Mesenchymal stem cell (in vitro differentiated cells and primary cell): ENCODE results near the gene SGIP1.

Source experiments
- DNase-seq: peaks from one replicate; pipeline ENCODE4 v3.0.0-alpha.2; 2013
- H2AFZ ChIP-seq: one replicate; pipeline ENCODE4 v1.6.1; 2013; ENCODE audit warnings: low read depth, mild to moderate bottlenecking, control low read depth, inconsistent platforms, low read length, moderate library complexity
- H2AK5ac ChIP-seq: 2 replicates; pipeline ENCODE4 v1.6.1; 2013; ENCODE audit warnings: low read length, moderate library complexity, mild to moderate bottlenecking, inconsistent platforms; ENCODE audit not compliant: severe bottlenecking
- H2BK120ac ChIP-seq: one replicate; pipeline ENCODE4 v1.6.1; 2013; ENCODE audit warnings: low read depth, mild to moderate bottlenecking, inconsistent platforms, low read length, moderate library complexity
- H2BK12ac ChIP-seq, 2 experiments: one replicate each; pipeline ENCODE4 v1.6.1; 2013; ENCODE audit warnings: inconsistent platforms in 2 of 2, low read length in 2 of 2, mild to moderate bottlenecking in 2 of 2, moderate library complexity in 2 of 2, control low read depth in 1 of 2
- H2BK15ac ChIP-seq: one replicate; pipeline ENCODE4 v1.6.1; 2013; ENCODE audit warnings: mild to moderate bottlenecking, low read depth, inconsistent platforms; ENCODE audit not compliant: poor library complexity, severe bottlenecking
- H2BK5ac ChIP-seq: 2 replicates; pipeline ENCODE4 v1.6.1; 2013; ENCODE audit warnings: low read depth, mild to moderate bottlenecking, low read length, control low read depth, inconsistent platforms; ENCODE audit not compliant: poor library complexity, severe bottlenecking
- H3K14ac ChIP-seq, 2 experiments: one replicate each; pipeline ENCODE4 v1.6.1; 2013; ENCODE audit warnings: inconsistent platforms in 2 of 2, low read length in 2 of 2, control low read depth in 1 of 2, mild to moderate bottlenecking in 1 of 2, moderate library complexity in 1 of 2
- H3K18ac ChIP-seq, 2 experiments: one replicate each; pipeline ENCODE4 v1.6.1; 2013; ENCODE audit warnings: inconsistent platforms in 2 of 2, low read length in 2 of 2, control low read depth in 1 of 2, low read depth in 1 of 2, mild to moderate bottlenecking in 1 of 2
- H3K23ac ChIP-seq, 2 experiments: one replicate each; pipeline ENCODE4 v1.6.1; 2013; ENCODE audit warnings: inconsistent platforms in 2 of 2, low read length in 2 of 2, mild to moderate bottlenecking in 2 of 2, moderate library complexity in 2 of 2, control low read depth in 1 of 2
- H3K27ac ChIP-seq: 2 replicates; pipeline ENCODE4 v1.5.1; 2013; ENCODE audit warnings: mild to moderate bottlenecking, moderate library complexity, low read length, control low read depth, inconsistent platforms; ENCODE audit not compliant: poor library complexity, severe bottlenecking
- H3K27me3 ChIP-seq, 2 experiments: 2 replicates each; pipeline versions ENCODE4 v1.6.1 to v1.7.0; 2013; ENCODE audit warnings: low read length in 2 of 2, mild to moderate bottlenecking in 2 of 2, moderate library complexity in 2 of 2, control low read depth in 1 of 2, inconsistent platforms in 1 of 2; ENCODE audit not compliant: control insufficient read depth in 1 of 2, insufficient read depth in 1 of 2
- H3K36me3 ChIP-seq, 2 experiments: 2 replicates each; pipeline versions ENCODE4 v1.6.1 to v1.7.0; 2013; ENCODE audit warnings: low read length in 2 of 2, control low read depth in 1 of 2, inconsistent platforms in 1 of 2, low read depth in 1 of 2, mild to moderate bottlenecking in 1 of 2; ENCODE audit not compliant: insufficient read depth in 2 of 2, control insufficient read depth in 1 of 2
- H3K4ac ChIP-seq, 2 experiments: one replicate each; pipeline ENCODE4 v1.6.1; 2013; ENCODE audit warnings: inconsistent platforms in 2 of 2, low read length in 2 of 2, mild to moderate bottlenecking in 2 of 2, moderate library complexity in 2 of 2, control low read depth in 1 of 2, low read depth in 1 of 2
- H3K4me1 ChIP-seq: 2 replicates; pipeline ENCODE4 v1.6.1; 2013; ENCODE audit warnings: low read depth, low read length, control low read depth; ENCODE audit not compliant: control insufficient read depth, insufficient read depth
- H3K4me2 ChIP-seq: 2 replicates; pipeline ENCODE4 v1.6.1; 2013; ENCODE audit warnings: low read length, mild to moderate bottlenecking, inconsistent platforms; ENCODE audit not compliant: poor library complexity, severe bottlenecking
- H3K4me3 ChIP-seq, 2 experiments: 2 replicates each; pipeline versions ENCODE4 v1.5.1 to v1.7.0; 2013; ENCODE audit warnings: low read length in 2 of 2, mild to moderate bottlenecking in 2 of 2, control low read depth in 1 of 2, low read depth in 1 of 2; ENCODE audit not compliant: insufficient read depth in 1 of 2
- H3K79me1 ChIP-seq: replicated peaks from 2 replicates; pipeline ENCODE4 v1.6.1; 2013; ENCODE audit warnings: mild to moderate bottlenecking, control low read depth, low read length, inconsistent platforms; ENCODE audit not compliant: poor library complexity, severe bottlenecking
- H3K9ac ChIP-seq: 2 replicates; pipeline ENCODE4 v1.7.0; 2013; ENCODE audit warnings: mild to moderate bottlenecking, low read length, moderate library complexity
- H3K9me3 ChIP-seq: 2 replicates; pipeline ENCODE4 v1.7.0; 2013; ENCODE audit warnings: mild to moderate bottlenecking, low read length; ENCODE audit not compliant: control insufficient read depth
- H4K8ac ChIP-seq: one replicate; pipeline ENCODE4 v1.6.1; 2013; ENCODE audit warnings: inconsistent platforms, mild to moderate bottlenecking, low read length, moderate library complexity
- H4K91ac ChIP-seq: one replicate; pipeline ENCODE4 v1.6.1; 2013; ENCODE audit warnings: mild to moderate bottlenecking, low read length, inconsistent platforms
- WGBS: methylation state at CpG from one replicate; pipeline ENCODE4 v1.1.7; 2013; ENCODE audit warnings: mixed read lengths; 5-methylcytosine and 5-hydroxymethylcytosine counted together

Gene SGIP1

GRCh38 chr1:66687358-66687757, 153.4 kb downstream of the SGIP1 start:
- Histone ChIP-seq H3K4me2 (no peak overlapping the region), H3K4me3 (no peak overlapping the region), H2BK5ac (no peak overlapping the region), H3K4ac (no peak overlapping the region), H2AFZ (no peak overlapping the region), H4K91ac (no peak overlapping the region), H2BK15ac (no peak overlapping the region), H4K8ac (no peak overlapping the region), H3K36me3 (peaks cover 12 to 38% of the 10 kb centered on the region in 2 experiments), H3K79me1 (no peaks in the 10 kb centered on the region), H3K9me3 (no peaks in the 10 kb centered on the region), H3K27me3 (no peaks in the 10 kb centered on the region), H3K9ac (no peak overlapping the region), H3K18ac (no peak overlapping the region), H3K14ac (no peak overlapping the region), H2AK5ac (no peak overlapping the region), H3K27ac (no peak overlapping the region), H2BK120ac (no peak overlapping the region), H2BK12ac (no peak overlapping the region), H3K23ac (no peak overlapping the region), H3K4me1 (no peaks in the 10 kb centered on the region)
- DNase-seq, result no peak
- 100% methylated on average over 1 of the region's 2 CpGs for WGBS

- no peak overlapping the region for H3K4me3 ChIP-seq
Observed at GRCh38 chr1:66690666-66691381, 156.9 kb downstream of the SGIP1 start.

GRCh38 chr1:66692681-66693080, 158.7 kb downstream of the SGIP1 start:
- H2AK5ac ChIP-seq, result no peak overlapping the region
- H4K8ac ChIP-seq, result no peak overlapping the region
- no peak overlapping the region for H3K14ac ChIP-seq
- no peak overlapping the region for H4K91ac ChIP-seq
- no peak overlapping the region for H2BK15ac ChIP-seq
- H3K4me3 ChIP-seq, result no peak overlapping the region
- H2AFZ ChIP-seq, result no peak overlapping the region
- no peak for DNase-seq
- H3K4me1 ChIP-seq, result no peaks in the 10 kb centered on the region
- peaks cover 7 to 44% of the 10 kb centered on the region in 2 experiments for H3K36me3 ChIP-seq
- no peak overlapping the region for H3K23ac ChIP-seq
- no peak overlapping the region for H2BK12ac ChIP-seq
- H3K27me3 ChIP-seq, result no peaks in the 10 kb centered on the region
- no peak overlapping the region for H3K4me2 ChIP-seq
- H3K18ac ChIP-seq, result no peak overlapping the region
- no peaks in the 10 kb centered on the region for H3K9me3 ChIP-seq
- no peaks in the 10 kb centered on the region for H3K79me1 ChIP-seq
- no peak overlapping the region for H3K9ac ChIP-seq
- 100% methylated on average over 1 of the region's 3 CpGs for WGBS
- H3K4ac ChIP-seq, result no peak overlapping the region
- no peak overlapping the region for H2BK5ac ChIP-seq
- H3K27ac ChIP-seq, result no peak overlapping the region
- no peak overlapping the region for H2BK120ac ChIP-seq

More at GRCh38 chr1:66690666-66691381, 156.9 kb downstream of the SGIP1 start:
- H3K9ac ChIP-seq, result no peak overlapping the region
- peak; percentile 34 for DNase-seq
- no peak overlapping the region for H3K4ac ChIP-seq
- no peak overlapping the region for H4K8ac ChIP-seq
- H2AK5ac ChIP-seq, result no peak overlapping the region
- no peak overlapping the region for H3K27ac ChIP-seq
- H3K14ac ChIP-seq, result no peak overlapping the region
- H2BK12ac ChIP-seq, result no peak overlapping the region
- H3K4me2 ChIP-seq, result no peak overlapping the region
- WGBS, result 79% methylated on average over 7 of the region's 7 CpGs
- H2AFZ ChIP-seq, result no peak overlapping the region
- peaks cover 7 to 44% of the 10 kb centered on the region in 2 experiments for H3K36me3 ChIP-seq
- H4K91ac ChIP-seq, result no peak overlapping the region
- H3K18ac ChIP-seq, result no peak overlapping the region
- H3K27me3 ChIP-seq, result no peaks in the 10 kb centered on the region
- no peaks in the 10 kb centered on the region for H3K79me1 ChIP-seq
- H3K23ac ChIP-seq, result no peak overlapping the region
- no peaks in the 10 kb centered on the region for H3K9me3 ChIP-seq
- no peak overlapping the region for H2BK15ac ChIP-seq
- H2BK5ac ChIP-seq, result no peak overlapping the region
- H2BK120ac ChIP-seq, result no peak overlapping the region
- no peaks in the 10 kb centered on the region for H3K4me1 ChIP-seq

- no peak overlapping the region for H3K18ac ChIP-seq
- no peak overlapping the region for H3K9ac ChIP-seq
- no peak overlapping the region for H3K4me3 ChIP-seq
- no peak for DNase-seq
- no peak overlapping the region for H4K8ac ChIP-seq
- no peaks in the 10 kb centered on the region for H3K9me3 ChIP-seq
- H2BK12ac ChIP-seq, result no peak overlapping the region
- no peak overlapping the region for H2BK15ac ChIP-seq
- no peak overlapping the region for H3K23ac ChIP-seq
- H2BK120ac ChIP-seq, result no peak overlapping the region
- H3K27me3 ChIP-seq, result no peaks in the 10 kb centered on the region
- H2BK5ac ChIP-seq, result no peak overlapping the region
- no peak overlapping the region for H3K4me2 ChIP-seq
- no peaks in the 10 kb centered on the region for H3K79me1 ChIP-seq
- no peak overlapping the region for H4K91ac ChIP-seq
- no peak overlapping the region for H2AFZ ChIP-seq
- H3K14ac ChIP-seq, result no peak overlapping the region
- no peaks in the 10 kb centered on the region for H3K4me1 ChIP-seq
- H2AK5ac ChIP-seq, result no peak overlapping the region
- H3K36me3 ChIP-seq, result peaks cover 7 to 44% of the 10 kb centered on the region in 2 experiments
- no peak overlapping the region for H3K4ac ChIP-seq
- no peak overlapping the region for H3K27ac ChIP-seq
Observed at GRCh38 chr1:66693856-66694255, 159.9 kb downstream of the SGIP1 start.
